HG03139 (cell line): ENCODE measurements around the gene ROR1.
"Not testable (repeated sequence)": the region's sequence is repeated elsewhere in the genome, so short reads cannot be mapped to it uniquely, and the experiment has no call there.

Experiments used
- ATAC-seq: cut with Tn5 transposase; IDR thresholded peaks from one replicate; pipeline ENCODE4 v1.9.1; 2021; ENCODE audit not compliant: unreplicated experiment

ROR1 gene

DNA sequence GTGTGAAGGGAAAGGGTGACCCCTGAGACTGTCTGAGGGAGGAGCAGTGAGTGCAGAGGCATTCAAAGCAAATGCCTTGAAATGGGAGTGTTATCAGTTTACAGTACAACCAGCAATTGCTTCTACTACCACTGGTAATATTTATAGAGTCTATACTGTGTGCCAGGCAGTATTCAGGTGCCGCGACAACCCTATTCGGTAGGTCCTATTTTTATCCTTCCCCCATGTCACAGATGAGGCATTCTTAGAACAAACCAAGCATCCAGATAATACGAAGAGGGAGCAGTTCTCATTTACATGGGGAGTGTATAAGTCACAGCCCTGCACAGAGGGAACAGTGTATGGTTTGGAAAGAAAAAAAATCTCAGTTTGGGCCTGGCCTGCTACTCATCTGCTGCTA is 18.3 kb downstream of the ROR1 start:
- ATAC-seq, result no peak

DNA sequence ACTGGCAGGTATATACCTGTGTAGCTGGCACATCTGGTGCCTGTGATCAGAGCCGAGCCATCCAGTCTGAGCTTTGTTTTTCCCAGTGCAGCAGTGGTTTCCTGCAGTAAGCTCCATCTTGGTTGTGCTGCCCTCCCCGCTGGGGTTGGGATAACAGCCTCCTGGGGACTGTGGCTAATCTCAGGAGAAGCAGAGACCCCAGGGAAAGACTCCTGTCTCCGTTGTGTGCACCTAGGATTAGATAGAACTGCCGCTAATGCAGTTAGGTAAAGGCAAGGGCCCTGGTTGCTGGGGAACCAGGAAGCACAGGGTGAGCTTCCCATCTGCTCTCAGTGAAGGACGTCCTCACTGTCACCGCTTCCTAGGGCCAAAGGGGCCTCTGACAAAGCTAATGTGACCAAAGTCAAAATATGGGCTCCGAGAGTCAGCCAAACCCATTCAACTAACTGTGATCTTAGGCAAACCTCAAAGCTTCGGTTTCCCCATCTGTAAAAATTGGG is 20.0 kb downstream of the ROR1 start:
- ATAC-seq, result no peak

DNA sequence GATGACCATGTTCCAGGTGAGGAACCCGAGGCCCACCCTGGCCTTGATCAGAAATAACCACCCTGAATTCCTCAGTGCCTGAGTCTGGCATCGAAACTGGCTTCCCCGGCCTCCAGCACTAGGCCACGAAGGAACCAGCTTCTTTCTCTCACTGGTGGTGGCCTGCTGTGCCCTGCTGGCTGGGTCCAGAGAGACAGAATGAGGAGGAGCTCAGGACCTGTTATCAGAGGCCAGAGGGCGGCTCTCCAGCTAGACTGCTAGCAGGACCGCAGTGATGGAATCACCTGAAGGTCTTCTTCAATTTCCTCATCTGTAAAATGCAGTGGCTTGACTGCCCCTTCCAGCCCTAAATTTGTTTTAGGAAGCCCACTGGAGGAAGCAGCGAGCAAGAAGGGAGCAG is 20.5 kb downstream of the ROR1 start:
- ATAC-seq, result no peak

GRCh38 chr1:63794939-63795378 is 21.1 kb downstream of the ROR1 start:
- ATAC-seq, result no peak

- ATAC-seq, result no peak
Observed at GRCh38 chr1:63795455-63795854, 21.6 kb downstream of the ROR1 start.

GRCh38 chr1:63797056-63797726 is 23.4 kb downstream of the ROR1 start:
- ATAC-seq, result no peak

GRCh38 chr1:63798284-63798683 is 24.5 kb downstream of the ROR1 start:
- no peak for ATAC-seq

DNA sequence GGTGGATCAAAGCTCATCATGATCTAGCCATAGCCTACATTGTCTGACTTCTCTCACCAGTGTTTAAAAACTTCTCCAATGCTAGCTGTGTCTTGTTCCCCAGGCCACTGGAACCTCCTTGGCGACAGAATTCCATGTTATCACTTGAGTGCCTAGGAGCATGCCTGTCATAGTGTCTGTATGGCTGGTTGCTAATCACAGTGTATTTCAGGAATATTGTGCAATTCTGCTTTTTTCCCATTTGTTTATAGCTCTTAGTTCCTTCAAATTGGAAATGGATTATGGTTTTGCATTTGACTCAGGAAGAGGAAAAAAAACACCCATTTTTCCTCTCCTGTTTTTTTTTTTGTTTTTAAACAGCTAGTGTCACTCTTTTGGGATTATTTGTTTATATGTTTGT is 25.5 kb downstream of the ROR1 start:
- ATAC-seq, result no peak

GRCh38 chr1:63799820-63800219 is 26.0 kb downstream of the ROR1 start:
- ATAC-seq, result no peak

DNA sequence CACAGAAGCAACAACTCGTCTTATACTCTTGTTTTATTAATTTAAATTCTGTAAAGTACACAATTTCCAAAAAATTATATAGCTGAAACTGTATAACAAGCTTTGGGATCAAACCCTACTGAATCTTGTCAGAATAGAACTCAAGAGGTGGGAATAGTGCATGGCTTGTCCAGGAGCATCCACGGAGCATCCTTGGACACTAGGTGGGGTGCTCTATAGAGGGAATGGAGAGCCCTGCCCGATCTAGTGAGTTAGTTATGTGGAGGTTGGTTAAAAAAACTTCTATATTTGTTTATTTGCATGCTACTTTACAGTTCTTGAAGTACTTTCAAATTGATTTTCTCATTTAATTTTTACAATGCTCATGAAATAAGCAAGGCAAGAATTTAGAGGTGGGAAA is 28.3 kb downstream of the ROR1 start:
- ATAC-seq, result no peak

DNA sequence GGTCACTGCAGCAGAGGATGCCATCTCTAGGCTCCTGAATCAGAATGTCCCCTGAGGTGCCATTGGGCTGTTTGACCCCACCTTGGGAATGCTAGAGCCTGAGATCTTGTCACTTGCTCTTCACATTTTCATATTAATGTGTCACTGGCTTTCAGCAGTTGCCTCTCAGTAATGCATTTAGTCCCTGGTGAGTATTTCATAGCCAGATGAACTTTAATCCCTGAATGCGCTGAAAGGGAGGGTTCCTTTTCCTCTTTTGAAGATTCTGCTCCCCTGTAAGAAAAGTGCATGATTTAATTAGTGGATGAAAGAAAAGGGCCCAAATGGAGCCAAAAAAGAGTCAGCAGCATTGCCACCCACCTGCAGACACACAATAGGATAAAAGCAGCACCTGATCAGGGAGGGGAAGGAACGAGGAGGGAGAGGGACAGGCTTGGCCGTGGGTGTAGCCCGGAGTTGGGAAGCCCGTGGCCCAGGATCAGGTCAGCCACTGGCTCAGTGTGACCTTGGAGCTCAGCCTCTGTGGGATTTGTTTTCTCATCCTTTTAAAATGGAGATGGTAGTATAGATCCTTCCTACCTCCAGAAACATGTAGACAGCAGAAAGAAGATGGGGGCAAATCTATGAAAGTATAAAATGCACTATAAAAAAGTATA is 31.1 kb downstream of the ROR1 start:
- no peak for ATAC-seq

DNA sequence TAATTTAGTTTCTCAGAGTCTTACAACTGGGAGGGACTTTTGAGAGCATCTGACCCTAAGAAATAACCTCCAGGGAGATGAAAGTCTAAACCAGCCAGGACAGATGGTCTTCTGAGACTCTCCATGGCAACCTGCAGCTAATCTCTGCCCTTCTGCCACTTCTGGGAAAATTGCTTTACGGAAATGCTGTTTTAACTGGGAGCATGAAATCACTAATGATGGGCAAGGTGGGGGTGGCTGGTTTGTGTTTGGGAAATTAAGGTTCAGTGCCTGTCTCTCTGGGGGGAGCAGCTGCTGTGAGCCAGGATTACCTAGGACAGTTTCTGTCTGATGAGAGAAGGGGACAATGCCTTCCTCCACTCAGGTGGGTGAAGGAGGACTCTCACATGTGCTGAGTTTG is 33.2 kb downstream of the ROR1 start:
- ATAC-seq, result no peak

- ATAC-seq, result no peak
Observed at GRCh38 chr1:63810936-63811469, 37.2 kb downstream of the ROR1 start.

DNA sequence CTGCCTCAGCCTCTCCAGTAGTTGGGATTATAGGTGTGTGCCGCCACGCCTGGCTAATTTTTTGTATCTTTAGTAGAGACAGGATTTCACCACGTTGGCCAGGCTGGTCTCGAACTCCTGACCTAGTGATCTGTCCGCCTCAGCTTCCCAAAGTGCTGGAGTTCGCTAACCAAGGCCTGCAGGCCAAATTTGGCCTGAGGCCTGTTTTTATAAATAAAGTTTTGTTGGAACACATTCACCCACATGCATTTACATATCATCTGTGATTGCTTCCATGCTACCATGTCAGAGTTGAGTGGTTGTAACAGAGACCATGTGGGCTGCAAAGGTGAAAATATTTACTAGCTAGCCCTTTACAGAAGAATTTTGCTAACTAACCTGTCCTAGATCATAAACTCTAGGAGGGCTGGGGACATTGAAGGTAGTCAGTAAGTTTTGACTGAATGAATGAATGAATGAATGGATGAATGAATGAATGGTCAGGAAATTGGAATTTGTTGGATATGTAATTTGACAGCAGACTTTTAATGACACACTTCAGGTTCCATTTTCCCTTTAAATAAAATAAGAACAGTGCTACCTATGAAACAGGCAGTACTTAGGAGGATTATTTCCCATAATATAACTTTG is 38.4 kb downstream of the ROR1 start:
- ATAC-seq, result no peak

DNA sequence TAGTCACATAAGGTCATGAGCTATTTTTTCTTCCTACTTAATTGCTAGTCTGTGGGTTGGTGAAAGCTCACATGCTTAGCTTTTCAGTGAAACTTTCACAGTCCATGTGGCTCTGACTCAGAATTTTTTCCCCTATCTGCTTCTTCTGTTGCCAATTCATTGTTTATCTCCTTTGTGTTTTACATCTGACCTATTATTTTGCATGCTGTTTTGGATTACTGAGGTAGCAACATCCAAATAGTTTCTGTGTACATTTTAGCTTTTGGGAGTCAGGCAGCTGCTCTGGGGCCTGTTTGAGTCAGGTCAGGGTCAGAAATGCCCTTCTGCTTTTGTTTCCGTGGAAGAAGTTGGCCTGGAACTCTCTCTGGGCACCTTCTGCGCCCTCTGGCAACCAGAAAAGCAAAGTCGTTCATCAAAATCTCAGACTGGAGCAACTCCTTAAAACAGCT is 40.0 kb downstream of the ROR1 start:
- no peak for ATAC-seq

DNA sequence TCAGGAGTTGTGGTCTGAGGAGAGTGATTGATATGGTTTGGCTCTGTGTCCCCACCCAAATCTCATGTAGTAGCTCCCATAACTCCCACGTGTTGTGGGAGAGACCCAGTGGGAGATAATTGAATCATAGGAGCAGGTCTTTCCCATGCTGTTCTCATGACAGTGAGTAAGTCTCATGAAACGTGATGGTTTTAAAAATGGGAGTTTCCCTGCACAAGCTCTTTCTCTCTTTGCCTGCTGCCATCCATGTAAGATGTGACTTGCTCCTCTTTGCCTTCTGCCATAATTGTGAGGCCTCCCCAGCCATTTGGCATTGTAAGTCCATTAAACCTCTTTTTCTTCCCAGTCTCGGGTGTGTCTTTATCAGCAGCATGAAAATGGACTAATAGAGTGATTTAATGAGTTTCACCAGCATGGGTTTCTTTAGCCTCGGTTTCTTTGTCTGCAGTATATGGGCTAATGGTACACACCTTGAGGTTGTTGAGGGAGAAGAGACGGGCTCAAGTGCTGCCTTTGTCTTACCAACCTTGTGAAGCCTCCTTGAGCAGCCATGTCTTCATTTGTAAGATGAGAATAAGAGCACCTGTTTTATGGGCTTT is 42.5 kb downstream of the ROR1 start:
- ATAC-seq, result not testable (repeated sequence)

- ATAC-seq, result no peak
Observed at GRCh38 chr1:63817152-63817667, 43.4 kb downstream of the ROR1 start.

DNA sequence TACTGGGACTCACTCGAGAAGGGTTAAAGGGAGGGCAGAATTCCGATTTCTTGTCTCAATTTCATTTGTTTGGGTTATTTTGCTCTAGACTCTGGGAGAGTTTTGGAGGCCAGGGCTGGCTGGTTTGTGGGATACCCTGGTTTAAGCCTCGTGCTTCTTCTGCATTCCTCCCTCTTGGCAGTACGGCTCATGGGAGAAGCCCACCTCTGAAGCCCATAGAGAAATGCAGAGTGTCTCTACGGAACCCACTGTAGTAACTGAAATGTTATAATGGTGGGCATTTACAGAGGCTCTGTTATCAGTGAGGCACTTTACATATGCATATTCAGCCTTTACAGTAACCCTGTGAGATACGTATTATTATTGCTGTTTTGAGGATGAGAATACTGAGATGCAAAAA is 43.9 kb downstream of the ROR1 start:
- no peak for ATAC-seq

DNA sequence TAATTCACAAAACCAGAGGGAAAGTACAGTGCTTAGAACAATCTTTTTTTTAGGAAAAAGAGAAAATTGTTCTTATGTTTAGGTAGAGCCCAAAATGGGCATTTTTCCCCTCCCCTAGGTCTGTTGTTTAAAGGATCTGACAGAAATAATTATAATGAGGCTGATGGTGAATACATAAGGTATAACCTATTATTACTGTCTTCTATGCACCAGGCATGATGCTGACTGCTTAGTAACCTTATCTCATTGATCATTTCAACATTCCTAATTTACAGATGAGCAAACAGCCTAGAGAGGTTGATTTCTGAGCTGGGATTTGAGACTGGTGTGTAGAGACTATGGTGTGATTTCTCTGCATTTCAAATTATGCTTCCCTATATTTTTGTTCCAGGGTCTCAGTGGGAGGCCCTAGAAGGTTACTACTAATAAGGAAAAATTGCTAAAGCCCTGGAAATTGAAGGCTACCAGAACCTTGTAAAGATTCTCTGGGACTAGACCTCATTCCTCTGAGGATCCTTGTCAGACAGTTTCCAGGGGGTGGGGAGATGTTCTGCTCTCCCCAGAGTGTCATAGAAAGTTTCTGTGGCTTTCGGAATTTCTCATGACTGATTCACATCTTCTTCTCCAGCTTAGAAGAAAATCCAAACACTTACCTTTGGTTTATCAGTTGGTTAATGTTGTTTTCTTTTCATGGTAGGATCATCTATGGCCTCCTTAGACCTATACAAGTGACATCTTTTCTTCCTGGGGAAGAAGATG is 44.9 kb downstream of the ROR1 start:
- no peak for ATAC-seq

DNA sequence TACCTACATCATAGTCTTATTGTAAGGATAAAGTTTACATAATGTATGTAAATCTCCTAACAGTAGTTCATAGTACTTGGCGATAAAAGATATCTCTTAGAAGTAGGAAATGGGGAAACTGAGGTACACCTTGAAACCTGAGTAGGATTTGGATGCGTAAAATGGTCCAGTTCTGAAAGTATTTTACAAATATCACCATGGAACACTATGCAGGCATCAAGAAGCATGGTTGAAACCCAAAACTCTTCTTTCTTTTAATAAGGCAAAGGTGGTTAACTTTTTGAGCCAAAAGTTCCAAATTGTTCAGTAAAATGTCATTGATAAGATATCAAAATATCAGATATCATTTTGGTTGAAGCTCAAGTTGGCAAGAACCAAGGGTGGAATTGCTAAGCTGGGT is 46.0 kb downstream of the ROR1 start:
- no peak for ATAC-seq
